Measurements from ENCODE around the gene ATP2B2. TPM values are rescaled to one million over a fixed set of nuclear protein-coding genes. Genes with fewer than 3 reads are reported as not detected.

Gene ATP2B2
- total RNA-seq, 1 experiment from 2014 or later = not detected

GRCh38 chr3:10378742-10379141, 126.6 kb downstream of the ATP2B2 start:
- H3K27me3 Mint-ChIP-seq (ENCODE audit: insufficient read depth, unreplicated experiment) = peaks cover 16% of the 10 kb centered on the region
- no TSS peak for BruUV-seq (replicated peaks)
- DNase-seq = no peak
- no peaks in the 10 kb centered on the region for H3K4me1 ChIP-seq
- no peak overlapping the region for H3K27ac Mint-ChIP-seq (ENCODE audit: unreplicated experiment)
- H3K9me3 ChIP-seq = no peaks in the 10 kb centered on the region
- H3K27me3 ChIP-seq (replicated peaks; ENCODE audit: control insufficient read depth, insufficient read depth, low read length) = no peaks in the 10 kb centered on the region
- POLR2A ChIA-PET = no interaction called here
- no peak overlapping the region for H3K4me3 Mint-ChIP-seq (ENCODE audit: unreplicated experiment)
- intact Hi-C loops (cut with micrococcal nuclease; ENCODE audit: unreplicated experiment) = no loop called here
- no peak for TF ChIP-seq CTCF (IDR thresholded peaks at IDR 0.05; ENCODE audit: insufficient read depth in 1 of 2, low read depth in 1 of 2, low read length in 1 of 2, severe bottlenecking in 1 of 2, unreplicated experiment in 1 of 2)
- H3K4me3 ChIP-seq (ENCODE audit: low read depth, low read length) = no peak overlapping the region
- CTCF ChIA-PET = no interaction called here
- no peaks in the 10 kb centered on the region for H3K36me3 ChIP-seq (ENCODE audit: control insufficient read depth, insufficient read depth, low read length)
- H3K4me1 Mint-ChIP-seq (ENCODE audit: low read depth, unreplicated experiment) = no peaks in the 10 kb centered on the region
- H3K9me3 Mint-ChIP-seq (ENCODE audit: unreplicated experiment) = no peaks in the 10 kb centered on the region
- H3K36me3 Mint-ChIP-seq (ENCODE audit: insufficient read depth, unreplicated experiment) = no peaks in the 10 kb centered on the region

- Histone ChIP-seq H3K27me3 (replicated peaks; ENCODE audit: control insufficient read depth, insufficient read depth, low read length) (no peaks in the 10 kb centered on the region), H3K4me1 (no peaks in the 10 kb centered on the region), H3K4me3 (ENCODE audit: low read depth, low read length) (no peak overlapping the region), H3K9me3 (no peaks in the 10 kb centered on the region), H3K36me3 (ENCODE audit: control insufficient read depth, insufficient read depth, low read length) (no peaks in the 10 kb centered on the region)
- ChIA-PET POLR2A (no interaction called here), CTCF (no interaction called here)
- TF ChIP-seq CTCF (IDR thresholded peaks at IDR 0.05; ENCODE audit: insufficient read depth in 1 of 2, low read depth in 1 of 2, low read length in 1 of 2, severe bottlenecking in 1 of 2, unreplicated experiment in 1 of 2) = no peak
- intact Hi-C loops (cut with micrococcal nuclease; ENCODE audit: unreplicated experiment) = no loop called here
- no peaks in the 10 kb centered on the region for H3K36me3 Mint-ChIP-seq (ENCODE audit: insufficient read depth, unreplicated experiment)
- H3K4me3 Mint-ChIP-seq (ENCODE audit: unreplicated experiment) = no peak overlapping the region
- H3K9me3 Mint-ChIP-seq (ENCODE audit: unreplicated experiment) = no peaks in the 10 kb centered on the region
- H3K4me1 Mint-ChIP-seq (ENCODE audit: low read depth, unreplicated experiment) = no peaks in the 10 kb centered on the region
- H3K27me3 Mint-ChIP-seq (ENCODE audit: insufficient read depth, unreplicated experiment) = peaks cover 16% of the 10 kb centered on the region
- no TSS peak for BruUV-seq (replicated peaks)
- no peak overlapping the region for H3K27ac Mint-ChIP-seq (ENCODE audit: unreplicated experiment)
- DNase-seq = no peak
Measured at GRCh38 chr3:10378246-10378645, 127.1 kb downstream of the ATP2B2 start.

- no peak overlapping the region for H3K27ac Mint-ChIP-seq (ENCODE audit: unreplicated experiment)
- intact Hi-C loops (cut with micrococcal nuclease; ENCODE audit: unreplicated experiment) = no loop called here
- no peak for TF ChIP-seq CTCF (IDR thresholded peaks at IDR 0.05; ENCODE audit: insufficient read depth in 1 of 2, low read depth in 1 of 2, low read length in 1 of 2, severe bottlenecking in 1 of 2, unreplicated experiment in 1 of 2)
Measured at GRCh38 chr3:10377148-10377725, 128.1 kb downstream of the ATP2B2 start.

More at GRCh38 chr3:10377148-10377725, 128.1 kb downstream of the ATP2B2 start:
- no peaks in the 10 kb centered on the region for H3K9me3 Mint-ChIP-seq (ENCODE audit: unreplicated experiment)
- no peak for DNase-seq
- H3K27me3 Mint-ChIP-seq (ENCODE audit: insufficient read depth, unreplicated experiment) = peaks cover 16% of the 10 kb centered on the region
- H3K36me3 Mint-ChIP-seq (ENCODE audit: insufficient read depth, unreplicated experiment) = no peaks in the 10 kb centered on the region
- no peaks in the 10 kb centered on the region for H3K27me3 ChIP-seq (replicated peaks; ENCODE audit: control insufficient read depth, insufficient read depth, low read length)
- no peaks in the 10 kb centered on the region for H3K4me1 Mint-ChIP-seq (ENCODE audit: low read depth, unreplicated experiment)
- H3K4me3 ChIP-seq (ENCODE audit: low read depth, low read length) = no peak overlapping the region
- no peaks in the 10 kb centered on the region for H3K9me3 ChIP-seq
- ChIA-PET POLR2A (no interaction called here), CTCF (no interaction called here)
- H3K36me3 ChIP-seq (ENCODE audit: control insufficient read depth, insufficient read depth, low read length) = no peaks in the 10 kb centered on the region
- BruUV-seq (replicated peaks) = no TSS peak
- no peaks in the 10 kb centered on the region for H3K4me1 ChIP-seq
- H3K4me3 Mint-ChIP-seq (ENCODE audit: unreplicated experiment) = no peak overlapping the region
